Tibial nerve (tissue), 4 donors: ENCODE results near the gene NTN5. TPM values are rescaled to one million over a fixed set of nuclear protein-coding genes. Genes with fewer than 3 reads are reported as not detected.
A peak's percentile ranks its signal among the peaks of the same experiment; 100 is the strongest.

Experiments
- DNase-seq, 2 donors: peaks; one replicate each; pipeline ENCODE4 v3.0.0-alpha.2; 2019; ENCODE audit warnings: low spot score in 2 of 2
- H3K27ac ChIP-seq, 4 donors: fragments of 200-600 bp; sonication (generic) in 3 of 4; one replicate each; pipeline ENCODE4 v1.5.1; 2017 to 2019; ENCODE audit warnings: mild to moderate bottlenecking in 1 of 4
- H3K27me3 ChIP-seq, 2 donors: fragments of 200-600 bp; sonication (generic) in 1 of 2; one replicate each; pipeline versions ENCODE4 v1.5.1 to v1.6.0; 2017 to 2019
- H3K36me3 ChIP-seq, 3 donors: fragments of 200-600 bp; sonication (generic); one replicate each; pipeline ENCODE4 v1.5.1; 2018 to 2019
- H3K4me1 ChIP-seq, 4 donors: fragments of 200-600 bp; sonication (generic) in 3 of 4; one replicate each; pipeline ENCODE4 v1.5.1; 2017 to 2019
- H3K4me3 ChIP-seq, 4 donors: fragments of 200-600 bp; sonication (generic) in 3 of 4; one replicate each; pipeline ENCODE4 v1.5.1; 2017 to 2019; ENCODE audit warnings: mild to moderate bottlenecking in 1 of 4, moderate library complexity in 1 of 4
- H3K9me3 ChIP-seq, 4 donors: fragments of 200-600 bp; sonication (generic) in 3 of 4; one replicate each; pipeline ENCODE4 v1.5.1; 2017 to 2019
- EP300 ChIP-seq, 2 donors: sonication (generic); formaldehyde crosslinking; IDR thresholded peaks; one replicate each; pipeline ENCODE4 v1.6.1; 2017; ENCODE audit warnings: antibody characterized with exemption in 2 of 2, mild to moderate bottlenecking in 1 of 2
- POLR2A ChIP-seq, 2 donors: fragments of 450-650 bp; IDR thresholded peaks; one replicate each; pipeline ENCODE4 v1.6.1; 2017; ENCODE audit warnings: antibody characterized with exemption in 2 of 2, mild to moderate bottlenecking in 2 of 2, moderate library complexity in 2 of 2
- WGBS, 2 donors: methylation state at CpG; one replicate each; pipeline ENCODE4 v1.1.5; 2018; 5-methylcytosine and 5-hydroxymethylcytosine counted together
- total RNA-seq, 4 donors: library from RNA; depleted of rRNA; stranded (reverse); fragments of >200 nt; gene quantifications; one replicate each; pipeline ENCODE4 v1.1.0, GENCODE V29; 2016
- TF ChIP-seq, protein P1 (sequence below), 5 experiments: fragments of 200-600 bp in 3 of 5; fragments of 450-650 bp in 2 of 5; sonication (generic) in 3 of 5; IDR thresholded peaks; one replicate each; pipeline ENCODE4 v1.5.1; 2016 to 2019; ENCODE audit warnings: antibody characterized with exemption in 5 of 5, mild to moderate bottlenecking in 3 of 5, moderate library complexity in 2 of 5

Gene NTN5
- total RNA-seq, 4 donors from 2014 or later, result 0.78 to 6.9 (median 2.2) TPM

DNA sequence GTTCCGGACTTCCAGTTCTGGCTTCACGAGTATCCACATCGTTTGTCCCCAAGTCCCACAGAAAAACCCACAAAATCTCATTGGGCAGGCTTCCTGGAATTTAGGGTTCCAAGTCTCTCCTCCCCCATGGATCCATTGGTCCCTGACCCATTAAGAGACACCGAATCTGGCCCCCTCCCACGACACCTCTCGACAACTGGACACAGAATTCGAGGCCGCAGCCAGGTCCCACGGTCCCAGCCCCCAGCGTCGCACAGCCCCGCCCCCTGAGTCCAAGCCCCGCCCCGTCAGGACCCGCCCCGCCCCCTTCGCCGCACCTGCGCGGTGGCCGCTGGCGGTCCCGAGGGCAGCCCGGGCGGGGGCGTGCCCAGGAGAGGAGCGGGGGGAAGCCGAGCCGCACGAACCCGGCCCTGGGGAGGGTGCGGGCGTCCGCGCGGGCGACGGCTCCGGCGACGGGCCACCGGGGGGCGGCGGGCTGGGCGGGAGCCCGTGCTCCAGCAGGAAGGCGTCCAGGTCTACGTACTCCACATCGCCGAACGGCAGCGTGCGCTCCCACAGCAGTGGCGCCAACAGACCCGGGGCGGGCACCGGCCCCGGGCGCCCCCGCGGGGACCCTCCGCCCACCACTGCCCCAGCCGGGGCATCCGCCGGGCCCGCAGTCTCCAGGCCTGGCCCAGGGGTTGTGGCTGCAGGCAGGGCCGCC is 37.4 kb downstream of the NTN5 start:
- 1 to 2% methylated on average over 28 to 48 of the region's 67 CpGs for WGBS, 2 donors
- peak; percentile 70 to 76 for DNase-seq
- Histone ChIP-seq H3K36me3 (peaks cover 0 to 22% (median 0%) of the 10 kb centered on the region in 3 donors), H3K4me3 (peak overlapping the region; percentile 32 to 85 (median 60)), H3K27ac (peak overlapping the region; percentile 94 to 99 (median 99)), H3K9me3 (no peaks in the 10 kb centered on the region), H3K27me3 (no peaks in the 10 kb centered on the region), H3K4me1 (peaks cover 0 to 73% (median 47%) of the 10 kb centered on the region in 4 donors)
- TF ChIP-seq, protein P1, sequence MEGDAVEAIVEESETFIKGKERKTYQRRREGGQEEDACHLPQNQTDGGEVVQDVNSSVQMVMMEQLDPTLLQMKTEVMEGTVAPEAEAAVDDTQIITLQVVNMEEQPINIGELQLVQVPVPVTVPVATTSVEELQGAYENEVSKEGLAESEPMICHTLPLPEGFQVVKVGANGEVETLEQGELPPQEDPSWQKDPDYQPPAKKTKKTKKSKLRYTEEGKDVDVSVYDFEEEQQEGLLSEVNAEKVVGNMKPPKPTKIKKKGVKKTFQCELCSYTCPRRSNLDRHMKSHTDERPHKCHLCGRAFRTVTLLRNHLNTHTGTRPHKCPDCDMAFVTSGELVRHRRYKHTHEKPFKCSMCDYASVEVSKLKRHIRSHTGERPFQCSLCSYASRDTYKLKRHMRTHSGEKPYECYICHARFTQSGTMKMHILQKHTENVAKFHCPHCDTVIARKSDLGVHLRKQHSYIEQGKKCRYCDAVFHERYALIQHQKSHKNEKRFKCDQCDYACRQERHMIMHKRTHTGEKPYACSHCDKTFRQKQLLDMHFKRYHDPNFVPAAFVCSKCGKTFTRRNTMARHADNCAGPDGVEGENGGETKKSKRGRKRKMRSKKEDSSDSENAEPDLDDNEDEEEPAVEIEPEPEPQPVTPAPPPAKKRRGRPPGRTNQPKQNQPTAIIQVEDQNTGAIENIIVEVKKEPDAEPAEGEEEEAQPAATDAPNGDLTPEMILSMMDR (IDR thresholded peaks at IDR 0.05), result no peak
- TF ChIP-seq POLR2A (IDR thresholded peaks at IDR 0.05), result peak in 1 of 2 donors; percentile 85
- peak in 1 of 2 donors; percentile 68 for TF ChIP-seq EP300 (IDR thresholded peaks at IDR 0.05)

DNA sequence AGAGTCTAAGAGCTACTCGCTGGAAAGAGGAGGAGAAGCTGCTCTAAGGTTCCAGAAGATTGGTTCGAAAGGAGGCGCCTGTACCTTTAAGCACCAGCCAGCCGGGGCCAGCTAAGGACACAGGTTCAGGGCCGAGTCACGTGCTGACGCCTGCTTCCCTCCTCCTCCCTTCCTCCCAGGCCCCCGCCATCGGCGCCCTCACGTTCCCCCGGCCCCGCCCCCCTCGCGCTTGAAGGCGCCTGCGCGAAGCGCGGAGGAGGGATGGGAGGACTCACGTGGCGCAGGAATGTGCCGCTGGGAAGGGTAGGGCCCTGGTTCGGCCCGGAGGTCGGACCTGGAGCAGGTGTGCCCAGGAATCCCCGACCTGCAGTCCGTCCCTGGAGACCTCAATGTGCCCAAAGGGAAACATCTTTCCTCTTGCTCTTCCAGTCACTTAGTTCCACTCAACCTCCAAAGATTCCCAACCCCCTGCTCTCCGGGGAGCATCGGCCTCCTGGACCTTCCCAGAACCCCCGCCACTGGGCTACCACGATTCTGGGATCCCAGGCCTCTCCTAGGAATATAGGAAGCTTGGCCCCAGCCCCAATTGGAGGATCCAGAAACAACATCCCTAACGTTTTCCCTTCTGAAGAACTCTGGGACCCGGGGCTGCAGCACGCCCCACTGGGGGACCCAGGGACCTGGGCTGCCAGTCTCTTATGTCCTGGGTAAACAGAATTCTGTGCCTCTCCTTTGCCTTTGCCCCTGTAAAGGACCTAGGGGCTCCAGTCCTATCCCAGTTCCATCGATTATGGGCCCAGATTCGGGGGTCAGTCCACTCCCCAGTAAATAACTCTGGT is 38.2 kb downstream of the NTN5 start:
- Histone ChIP-seq H3K4me3 (peak overlapping the region; percentile 18 to 85 (median 60)), H3K27ac (peak overlapping the region; percentile 94 to 99 (median 99)), H3K4me1 (peaks cover 0 to 81% (median 52%) of the 10 kb centered on the region in 4 donors), H3K9me3 (no peaks in the 10 kb centered on the region), H3K36me3 (peaks cover 0 to 29% (median 0%) of the 10 kb centered on the region in 3 donors), H3K27me3 (no peaks in the 10 kb centered on the region)
- 3 to 6% methylated on average over 28 to 37 of the region's 37 CpGs for WGBS, 2 donors
- TF ChIP-seq EP300 (IDR thresholded peaks at IDR 0.05) (peak; percentile 96 to 98), POLR2A (IDR thresholded peaks at IDR 0.05) (peak; percentile 28 to 78)
- TF ChIP-seq, protein P1 (IDR thresholded peaks at IDR 0.05), result peak in 1 of 5 experiments; percentile 39
- peak; percentile 97 to 98 for DNase-seq

DNA sequence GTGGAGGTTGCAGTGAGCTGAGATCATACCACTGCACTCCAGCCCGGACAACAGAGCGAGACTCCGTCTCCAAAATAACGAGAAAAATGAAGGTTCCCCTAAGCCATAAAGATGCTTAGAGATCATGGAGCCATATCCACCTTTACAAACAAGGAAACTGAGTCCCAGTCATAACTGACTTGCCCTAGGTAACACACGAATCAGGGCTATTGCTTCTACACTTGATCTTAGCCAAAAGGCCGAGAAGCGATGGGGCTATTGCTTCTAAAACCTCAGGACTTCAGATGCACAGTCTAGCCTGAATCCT is 38.8 kb downstream of the NTN5 start:
- H3K36me3 ChIP-seq, result peaks cover 0 to 36% (median 0%) of the 10 kb centered on the region in 3 donors
- no peaks in the 10 kb centered on the region for H3K9me3 ChIP-seq
- H3K4me1 ChIP-seq, result peaks cover 0 to 84% (median 51%) of the 10 kb centered on the region in 4 donors
- no peak for TF ChIP-seq POLR2A (IDR thresholded peaks at IDR 0.05)
- TF ChIP-seq EP300 (IDR thresholded peaks at IDR 0.05), result no peak
- TF ChIP-seq, protein P1 (IDR thresholded peaks at IDR 0.05), result no peak
- H3K27ac ChIP-seq, result peak overlapping the region; percentile 94 to 99 (median 99)
- peak overlapping the region in 2 of 4 donors; percentile 30 to 85 for H3K4me3 ChIP-seq
- WGBS, 2 donors, result 39% methylated on average over 7 of the region's 7 CpGs
- no peaks in the 10 kb centered on the region for H3K27me3 ChIP-seq
- no peak for DNase-seq

DNA sequence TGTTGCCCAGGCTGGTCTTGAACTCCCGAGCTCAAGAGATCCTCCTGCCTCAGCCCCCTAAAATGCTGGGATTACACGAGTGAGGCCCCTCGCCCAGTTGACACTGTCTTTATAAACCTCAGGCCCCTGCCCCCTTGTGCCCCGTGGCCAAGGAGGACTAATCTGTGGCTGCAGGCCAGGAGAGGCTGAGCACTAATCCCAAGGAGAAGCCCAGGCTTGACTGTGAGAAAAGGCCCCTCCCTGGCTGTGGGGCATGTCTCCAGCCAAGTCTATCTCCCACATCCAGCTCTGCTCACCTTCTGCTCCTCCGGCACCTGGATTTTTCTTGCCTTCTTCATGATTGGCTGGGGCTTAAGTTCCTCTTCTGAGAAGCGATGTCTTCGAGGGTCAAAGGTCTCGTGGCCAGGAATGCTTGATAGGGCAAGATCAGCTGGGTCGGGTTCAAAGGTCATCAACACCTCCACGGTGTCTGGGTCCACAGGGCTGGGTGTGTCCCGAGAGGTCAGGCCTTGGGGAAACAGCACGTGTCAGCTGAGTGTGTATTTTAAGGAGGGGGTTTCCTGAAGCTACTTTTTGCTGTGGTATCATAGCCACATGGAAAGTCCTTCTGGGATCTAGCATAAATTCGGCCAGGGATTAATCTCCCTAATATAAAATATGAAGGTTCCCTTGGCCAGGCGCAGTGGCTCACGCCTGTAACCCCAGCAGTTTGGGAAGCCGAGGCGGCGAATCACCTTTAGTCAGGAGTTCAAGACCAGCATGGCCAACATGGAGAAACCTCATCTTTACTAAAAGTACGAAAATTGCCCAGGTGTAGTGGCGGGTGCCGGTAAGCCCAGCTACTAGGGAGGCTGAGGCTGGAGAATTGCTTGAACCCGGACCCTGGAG is 39.4 kb downstream of the NTN5 start:
- H3K9me3 ChIP-seq, result no peaks in the 10 kb centered on the region
- peaks cover 0 to 42% (median 0%) of the 10 kb centered on the region in 3 donors for H3K36me3 ChIP-seq
- no peak for DNase-seq
- H3K4me3 ChIP-seq, result peak overlapping the region in 1 of 4 donors; percentile 30
- H3K4me1 ChIP-seq, result peaks cover 0 to 84% (median 46%) of the 10 kb centered on the region in 4 donors
- 67 to 69% methylated on average over 22 of the region's 22 CpGs for WGBS, 2 donors
- H3K27ac ChIP-seq, result peak overlapping the region; percentile 94 to 99 (median 99)
- H3K27me3 ChIP-seq, result no peaks in the 10 kb centered on the region
- TF ChIP-seq EP300 (IDR thresholded peaks at IDR 0.05) (no peak), POLR2A (IDR thresholded peaks at IDR 0.05) (no peak)
- TF ChIP-seq, protein P1 (IDR thresholded peaks at IDR 0.05), result no peak
